HL-60 (cell line): Measurements from ENCODE around the gene PANX3.

ENCODE experiments used
- DNase-seq, 2 experiments: peaks; one replicate each; pipeline ENCODE4 v3.0.0-alpha.2; 2010 to 2020; ENCODE audit warnings: low read depth in 1 of 2, low spot score in 1 of 2
- H3K27ac ChIP-seq: fragments of 250-450 bp; sonication (Bioruptor Pico); replicated peaks from 2 replicates; pipeline ENCODE4 v1.5.1; 2020; ENCODE audit warnings: mild to moderate bottlenecking, moderate library complexity
- H3K27me3 ChIP-seq: fragments of 250-450 bp; sonication (Bioruptor Pico); 2 replicates; pipeline ENCODE4 v1.5.1; 2021; ENCODE audit warnings: mild to moderate bottlenecking, moderate library complexity; ENCODE audit not compliant: insufficient read depth, poor library complexity, severe bottlenecking
- H3K4me3 ChIP-seq: replicated peaks from 2 replicates; pipeline ENCODE4 v1.5.1; 2011; ENCODE audit warnings: mild to moderate bottlenecking, control low read depth, low read length; ENCODE audit not compliant: insufficient read depth
- CTCF ChIP-seq: IDR thresholded peaks from one replicate; pipeline ENCODE4 v1.5.1; 2011; ENCODE audit warnings: low read length, control low read depth, inconsistent platforms; ENCODE audit not compliant: insufficient read depth
- GABPA ChIP-seq: IDR thresholded peaks from 2 replicates; pipeline ENCODE4 v1.6.1; 2012; ENCODE audit warnings: low read depth
- POLR2AphosphoS5 ChIP-seq: IDR thresholded peaks from 2 replicates; pipeline ENCODE4 v1.6.1; 2012; ENCODE audit warnings: low read depth
- REST ChIP-seq: IDR thresholded peaks from 2 replicates; pipeline ENCODE4 v1.6.1; 2012; ENCODE audit warnings: low read depth; ENCODE audit not compliant: insufficient replicate concordance
- SPI1 ChIP-seq: IDR thresholded peaks from 2 replicates; pipeline ENCODE4 v1.6.1; 2012; ENCODE audit warnings: low read depth, mild to moderate bottlenecking, borderline replicate concordance

Gene PANX3

GRCh38 chr11:124582565-124582964 lies 28.7 kb upstream of the PANX3 start:
- Histone ChIP-seq H3K4me3 (no peak overlapping the region), H3K27me3 (peaks cover 2% of the 10 kb centered on the region), H3K27ac (no peak overlapping the region)
- TF ChIP-seq SPI1 (no peak), CTCF (no peak), REST (no peak), GABPA (no peak), POLR2AphosphoS5 (no peak)
- no peak for DNase-seq

DNA sequence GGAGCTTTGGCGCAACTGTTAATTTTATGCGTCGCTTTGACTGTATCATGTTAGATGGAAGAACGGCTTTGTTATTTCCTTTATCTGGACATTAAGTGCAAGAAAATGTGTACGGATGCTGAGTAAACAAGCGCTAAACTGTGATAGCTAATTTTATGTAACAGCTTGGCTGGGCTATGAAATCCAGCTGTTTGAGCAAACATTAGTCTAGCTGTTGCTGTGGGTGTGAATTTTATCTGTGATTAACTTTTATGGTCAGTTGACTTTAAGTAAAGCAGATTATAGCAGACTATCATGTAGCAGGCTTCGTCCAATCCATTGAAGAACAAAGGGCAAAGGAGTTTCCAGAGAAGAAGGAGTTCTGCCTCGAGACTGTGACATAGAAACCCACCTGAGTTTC lies 27.4 kb upstream of the PANX3 start:
- no peak for DNase-seq
- no peak overlapping the region for H3K4me3 ChIP-seq
- no peak for TF ChIP-seq SPI1
- TF ChIP-seq GABPA, result no peak
- no peak for TF ChIP-seq REST
- TF ChIP-seq CTCF, result no peak
- no peak for TF ChIP-seq POLR2AphosphoS5
- H3K27me3 ChIP-seq, result peaks cover 2% of the 10 kb centered on the region
- no peak overlapping the region for H3K27ac ChIP-seq

DNA sequence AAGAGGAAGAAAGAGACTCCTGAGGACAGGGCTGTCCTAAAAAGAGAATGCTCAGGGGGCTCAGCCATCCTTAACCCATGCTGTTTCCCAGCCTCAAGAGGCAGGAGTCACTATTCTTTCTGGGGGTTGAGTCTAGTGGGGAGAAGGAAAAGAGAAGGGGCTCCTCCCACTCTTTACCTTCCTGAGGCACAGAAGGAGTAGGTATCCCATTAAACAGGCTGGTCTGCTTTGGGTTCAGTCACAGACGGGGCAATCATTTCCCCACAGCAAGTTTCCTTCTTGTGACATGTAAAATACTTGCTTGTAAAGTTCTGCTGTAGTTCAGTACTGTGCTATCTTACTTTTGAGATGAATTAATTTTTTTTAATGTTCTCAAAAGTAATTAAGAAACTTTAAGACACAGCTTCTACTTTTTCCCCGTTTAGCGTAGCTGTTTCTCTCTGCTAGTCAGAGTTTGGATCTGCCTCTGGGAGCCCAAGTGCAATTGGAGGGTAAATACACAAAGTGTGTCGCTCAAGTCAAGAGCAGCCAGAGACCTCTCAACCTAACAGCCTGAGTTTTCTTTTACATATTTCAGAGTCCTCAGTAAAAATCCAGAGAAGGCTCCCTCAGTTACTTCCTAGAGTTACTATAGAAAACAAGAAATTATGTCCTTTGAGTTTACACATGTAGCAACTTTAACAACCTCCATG lies 26.4 kb upstream of the PANX3 start:
- no peak for DNase-seq
- no peak for TF ChIP-seq POLR2AphosphoS5
- TF ChIP-seq GABPA, result no peak
- no peak for TF ChIP-seq SPI1
- no peak overlapping the region for H3K27ac ChIP-seq
- peaks cover 2% of the 10 kb centered on the region for H3K27me3 ChIP-seq
- no peak overlapping the region for H3K4me3 ChIP-seq

DNA sequence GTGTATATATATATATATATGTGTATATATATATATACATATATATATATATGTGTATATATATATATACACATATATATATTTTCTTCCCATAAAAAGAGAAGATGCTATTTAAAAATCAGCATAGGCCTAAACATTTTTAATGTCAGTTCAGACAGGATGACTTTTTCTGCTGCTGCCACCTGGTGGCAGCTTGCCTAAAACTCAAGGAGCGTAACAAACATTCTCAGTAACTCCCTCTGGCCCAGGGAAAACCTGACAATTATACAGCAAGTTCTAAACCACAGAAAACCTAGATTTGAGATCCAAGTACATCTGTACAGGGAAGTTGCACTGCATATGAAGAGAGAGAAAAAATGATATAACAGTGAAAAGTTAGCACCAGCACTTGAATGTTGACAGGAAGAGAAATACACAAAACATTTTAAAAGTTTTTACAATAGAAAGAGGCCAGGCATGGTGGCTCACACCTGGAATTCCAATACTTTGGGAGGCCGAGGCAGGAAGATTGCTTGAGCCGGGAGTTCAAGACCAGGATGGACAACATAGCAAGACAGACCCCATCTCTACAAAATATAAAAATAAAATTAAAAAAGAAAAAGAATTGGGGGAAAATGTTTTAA lies 24.9 kb upstream of the PANX3 start:
- TF ChIP-seq POLR2AphosphoS5, result no peak
- TF ChIP-seq CTCF, result peak; percentile 22
- Histone ChIP-seq H3K27ac (no peak overlapping the region), H3K27me3 (peaks cover 2% of the 10 kb centered on the region), H3K4me3 (no peak overlapping the region)
- DNase-seq, result peak; percentile 10 to 18
